HCT116 (cell line): Measurements from ENCODE around the gene LINGO1. TPM values are rescaled to one million over a fixed set of nuclear protein-coding genes. Genes with fewer than 3 reads are reported as not detected.

Source experiments
- ATAC-seq: fragments of 200-7000 bp; cut with Tn5 transposase; 2 replicates; pipeline ENCODE4 v1.9.1; 2020; ENCODE audit warnings: mild to moderate bottlenecking, moderate library complexity
- BruUV-seq: library from RNA; stranded (reverse); fragments of 400-500 nt; replicated peaks from 2 replicates; lab custom pipeline; 2021; lab: Mats Ljungman, UMichigan
- CTCF ChIA-PET: fragments of 300-600 bp; sonication (Branson Sonifier 250); formaldehyde crosslinking; loops from one replicate; lab custom pipeline; 2021; ENCODE audit warnings: antibody characterized with exemption; lab: Charles Lee
- POLR2A ChIA-PET: fragments of 300-600, 350-600 bp; sonication (Branson Sonifier 250); formaldehyde crosslinking; loops from one replicate; lab custom pipeline; 2021; ENCODE audit warnings: antibody characterized with exemption; lab: Charles Lee
- RAD21 ChIA-PET, 2 experiments: fragments of 300-600 bp; sonication (Branson Sonifier 250); formaldehyde crosslinking; loops; one replicate each; lab custom pipeline; 2023; ENCODE audit warnings: low total read pairs in 2 of 2; ENCODE audit not compliant: uncharacterized antibody in 2 of 2, unreplicated experiment in 2 of 2, low non-redundant PET in 1 of 2; lab: Charles Lee
- DNase-seq: peaks from one replicate; pipeline ENCODE4 v3.0.0-alpha.2; 2010; ENCODE audit warnings: low read depth, low spot score
- H2AFZ ChIP-seq: fragments of 200-600 bp; shearing (Covaris generic), sonication (generic); 2 replicates; pipeline ENCODE4 v1.6.1; 2017; ENCODE audit warnings: low read depth, mixed run types, mixed read lengths, antibody characterized with exemption, low read length; ENCODE audit not compliant: poor library complexity, severe bottlenecking
- H3K27ac ChIP-seq: 2 replicates; pipeline ENCODE4 v1.5.1; 2012; ENCODE audit warnings: low read depth, low read length
- H3K27me3 ChIP-seq: fragments of 200-600 bp; sonication (generic); 2 replicates; pipeline ENCODE4 v1.6.1; 2016; ENCODE audit warnings: mixed run types, low read length, mixed read lengths; ENCODE audit not compliant: insufficient read depth
- H3K36me3 ChIP-seq, 2 experiments: fragments of 200-500 bp in 1 of 2; fragments of 200-600 bp in 1 of 2; sonication (Bioruptor generic) in 1 of 2; sonication (generic) in 1 of 2; 2 replicates each; pipeline versions ENCODE4 v1.5.1 to v1.6.1; 2014 to 2016; ENCODE audit warnings: low read length in 2 of 2, inconsistent platforms in 1 of 2, mixed read lengths in 1 of 2, mixed run types in 1 of 2; ENCODE audit not compliant: insufficient read depth in 2 of 2, control insufficient read depth in 1 of 2
- H3K4me1 ChIP-seq, 2 experiments: fragments of 200-600 bp in 1 of 2; sonication (generic) in 1 of 2; 2 replicates each; pipeline versions ENCODE4 v1.5.1 to v1.6.1; 2012 to 2017; ENCODE audit warnings: low read length in 2 of 2, inconsistent platforms in 1 of 2, mild to moderate bottlenecking in 1 of 2, mixed read lengths in 1 of 2, mixed run types in 1 of 2, moderate library complexity in 1 of 2; ENCODE audit not compliant: insufficient read depth in 2 of 2, control insufficient read depth in 1 of 2
- H3K4me2 ChIP-seq: fragments of 200-600 bp; sonication (generic); 2 replicates; pipeline ENCODE4 v1.6.1; 2017; ENCODE audit warnings: mixed run types, low read length, mixed read lengths
- H3K4me3 ChIP-seq, 2 experiments: fragments of 200-600 bp in 1 of 2; sonication (generic) in 1 of 2; replicated peaks in 1 of 2; 2 replicates each; pipeline ENCODE4 v1.5.1; 2011 to 2016; ENCODE audit warnings: low read length in 2 of 2, control low read depth in 1 of 2, low read depth in 1 of 2, mild to moderate bottlenecking in 1 of 2, mixed read lengths in 1 of 2, mixed run types in 1 of 2
- H3K79me2 ChIP-seq: fragments of 200-600 bp; sonication (generic); 2 replicates; pipeline ENCODE4 v1.6.1; 2017; ENCODE audit warnings: mild to moderate bottlenecking, mixed run types, low read length, moderate library complexity, mixed read lengths; ENCODE audit not compliant: insufficient read depth
- H3K9ac ChIP-seq: fragments of 200-600 bp; sonication (generic); 2 replicates; pipeline ENCODE4 v1.6.1; 2016; ENCODE audit warnings: low read length, mixed read lengths
- H3K9me2 ChIP-seq: fragments of 200-600 bp; sonication (generic), shearing (Covaris generic); 2 replicates; pipeline ENCODE4 v1.6.1; 2017; ENCODE audit warnings: mixed run types, mild to moderate bottlenecking, moderate library complexity; ENCODE audit not compliant: insufficient read depth
- H3K9me3 ChIP-seq, 2 experiments: fragments of 200-500 bp in 1 of 2; fragments of 200-600 bp in 1 of 2; sonication (Bioruptor generic) in 1 of 2; sonication (generic) in 1 of 2; 2 replicates each; pipeline ENCODE4 v1.6.1; 2014 to 2017; ENCODE audit warnings: low read length in 2 of 2, mixed read lengths in 2 of 2, inconsistent platforms in 1 of 2, low read depth in 1 of 2, mild to moderate bottlenecking in 1 of 2, mixed run types in 1 of 2, moderate library complexity in 1 of 2; ENCODE audit not compliant: control insufficient read depth in 1 of 2, insufficient read depth in 1 of 2
- H4K20me1 ChIP-seq: fragments of 200-600 bp; sonication (generic), shearing (Covaris generic); 2 replicates; pipeline ENCODE4 v1.6.1; 2017; ENCODE audit warnings: mixed run types, mild to moderate bottlenecking, moderate library complexity; ENCODE audit not compliant: insufficient read depth
- CBX3 ChIP-seq: IDR thresholded peaks from 2 replicates; pipeline ENCODE4 v1.6.1; 2012; ENCODE audit warnings: low read depth
- EGR1 ChIP-seq: IDR thresholded peaks from 2 replicates; pipeline ENCODE4 v1.6.1; 2012; ENCODE audit warnings: low read depth
- ELF1 ChIP-seq: IDR thresholded peaks from 2 replicates; pipeline ENCODE4 v1.6.1; 2012; ENCODE audit warnings: low read depth, borderline replicate concordance
- EZH2 ChIP-seq: fragments of 200-600 bp; sonication (generic); IDR thresholded peaks from 2 replicates; pipeline ENCODE4 v1.6.1; 2017; ENCODE audit warnings: antibody characterized with exemption, mixed run types
- EZH2phosphoT487 ChIP-seq: fragments of 200-600 bp; IDR thresholded peaks from 2 replicates; pipeline ENCODE4 v1.6.1; 2018; ENCODE audit warnings: antibody characterized with exemption, borderline replicate concordance
- FOSL1 ChIP-seq: IDR thresholded peaks from 2 replicates; pipeline ENCODE4 v1.6.1; 2012; ENCODE audit warnings: low read depth
- JUND ChIP-seq: IDR thresholded peaks from 2 replicates; pipeline ENCODE4 v1.6.1; 2012
- MAX ChIP-seq: IDR thresholded peaks from 2 replicates; pipeline ENCODE4 v1.6.1; 2012
- POLR2AphosphoS5 ChIP-seq: IDR thresholded peaks from 2 replicates; pipeline ENCODE4 v1.6.1; 2011; ENCODE audit warnings: mild to moderate bottlenecking, low read depth, low read length, moderate library complexity
- SIN3A ChIP-seq: IDR thresholded peaks from 2 replicates; pipeline ENCODE4 v1.6.1; 2012; ENCODE audit warnings: low read depth
- YY1 ChIP-seq: IDR thresholded peaks from 2 replicates; pipeline ENCODE4 v1.6.1; 2011; ENCODE audit warnings: low read length, low read depth, moderate library complexity, mild to moderate bottlenecking; ENCODE audit not compliant: insufficient replicate concordance; ENCODE audit errors: extremely low read depth
- ZFX ChIP-seq: fragments of 450-650 bp; IDR thresholded peaks from 2 replicates; pipeline ENCODE4 v1.6.1; 2017
- ZNF274 ChIP-seq: fragments of 200-500 bp; sonication (Bioruptor generic); IDR thresholded peaks from 2 replicates; pipeline ENCODE4 v1.6.1; 2014; ENCODE audit warnings: mild to moderate bottlenecking, low read depth, low read length, inconsistent platforms
- intact Hi-C: fragments of 100-400 bp; cut with micrococcal nuclease; formaldehyde crosslinking; loops from 2 replicates; pipeline ENCODE4 v1.10.0; 2022
- total RNA-seq: library from RNA; stranded (reverse); gene quantifications from one replicate; pipeline ENCODE4 v1.2.1, GENCODE V29; 2021; ENCODE audit not compliant: unreplicated experiment

The LINGO1 gene
- total RNA-seq, 1 experiment from 2014 or later, result 15.6 TPM

GRCh38 chr15:77616072-77616471 lies 16.6 kb downstream of the LINGO1 start:
- POLR2A ChIA-PET, result no interaction called here
- Histone ChIP-seq H2AFZ (no peak overlapping the region), H3K4me1 (peaks cover 0 to 9% of the 10 kb centered on the region in 2 experiments; a peak in 2 of 4 replicates), H3K4me2 (no peak overlapping the region), H3K27me3 (no peaks in the 10 kb centered on the region), H4K20me1 (no peaks in the 10 kb centered on the region), H3K9me2 (no peaks in the 10 kb centered on the region), H3K9me3 (no peaks in the 10 kb centered on the region), H3K79me2 (no peaks in the 10 kb centered on the region), H3K27ac (no peak overlapping the region), H3K9ac (no peak overlapping the region), H3K4me3 (no peak overlapping the region)
- DNase-seq, result no peak
- intact Hi-C loops, result no loop called here
- RAD21 ChIA-PET, result no interaction called here
- BruUV-seq, result no TSS peak
- CTCF ChIA-PET, result interaction anchor here (1.2 to 3.4 kb wide), 2 partner anchors 205 to 429 kb away, joined by 4 to 25 read pairs; no protein-coding TSS in a partner anchor
- TF ChIP-seq ELF1 (no peak), JUND (no peak), SIN3A (no peak), POLR2AphosphoS5 (no peak), EZH2phosphoT487 (no peak), EZH2 (no peak), ZNF274 (no peak), MAX (no peak), EGR1 (no peak), FOSL1 (no peak)
- TF ChIP-seq, all 23 proteins: peak for 0
- no peaks in the 10 kb centered on the region for H3K36me3 ChIP-seq
- ATAC-seq, result no peak

- DNase-seq (no peak), ATAC-seq (no peak)
- Histone ChIP-seq H4K20me1 (no peaks in the 10 kb centered on the region), H3K9me3 (no peaks in the 10 kb centered on the region), H3K9ac (no peak overlapping the region), H3K79me2 (no peaks in the 10 kb centered on the region), H3K9me2 (no peaks in the 10 kb centered on the region), H3K4me2 (no peak overlapping the region), H3K36me3 (no peaks in the 10 kb centered on the region), H3K27me3 (no peaks in the 10 kb centered on the region), H3K4me3 (no peak overlapping the region), H3K27ac (no peak overlapping the region), H3K4me1 (peaks cover 0 to 9% of the 10 kb centered on the region in 2 experiments; a peak in 2 of 4 replicates), H2AFZ (no peak overlapping the region)
- TF ChIP-seq JUND (no peak), MAX (no peak), ELF1 (no peak), CBX3 (no peak), EZH2 (no peak), ZFX (no peak), YY1 (no peak)
- ChIA-PET POLR2A (no interaction called here), RAD21 (no interaction called here), CTCF (no interaction called here)
- intact Hi-C loops, result no loop called here
- BruUV-seq, result no TSS peak
Measured at GRCh38 chr15:77615472-77615871, 17.2 kb downstream of the LINGO1 start.
